Thoracic aorta (tissue), 2 donors: Measurements from ENCODE around the gene SELENOO. TPM values are rescaled to one million over a fixed set of nuclear protein-coding genes. Genes with fewer than 3 reads are reported as not detected.

Source experiments
- ATAC-seq: fragments of 150-250 bp; one replicate; pipeline ENCODE4 v1.8.0; 2017; ENCODE audit warnings: low read depth; ENCODE audit not compliant: insufficient number of reproducible peaks, low FRiP score
- DNase-seq: peaks from one replicate; pipeline ENCODE4 v3.0.0-alpha.2; 2020; ENCODE audit warnings: low spot score
- H3K27ac ChIP-seq, 2 donors: fragments of 200-600 bp; sonication (generic); 1 replicate in 1 of 2; 2 replicates in 1 of 2; pipeline ENCODE4 v1.5.1; 2016; ENCODE audit warnings: mild to moderate bottlenecking in 2 of 2, moderate library complexity in 2 of 2
- H3K27me3 ChIP-seq: fragments of 200-600 bp; sonication (generic); replicated peaks from 2 replicates; pipeline ENCODE4 v1.6.0; 2016; ENCODE audit warnings: mild to moderate bottlenecking; ENCODE audit not compliant: insufficient read depth
- H3K36me3 ChIP-seq: fragments of 200-600 bp; sonication (generic); one replicate; pipeline ENCODE4 v1.5.1; 2016
- H3K4me1 ChIP-seq, 2 donors: fragments of 200-600 bp; sonication (generic); 1 replicate in 1 of 2; 2 replicates in 1 of 2; pipeline versions ENCODE4 v1.5.1 to v1.6.0; 2016; ENCODE audit warnings: low read depth in 2 of 2, mild to moderate bottlenecking in 1 of 2; ENCODE audit not compliant: control insufficient read depth in 1 of 2
- H3K4me3 ChIP-seq: fragments of 200-600 bp; sonication (generic); 2 replicates; pipeline ENCODE4 v1.5.1; 2016; ENCODE audit warnings: mild to moderate bottlenecking
- H3K9me3 ChIP-seq: fragments of 200-600 bp; sonication (generic); 2 replicates; pipeline ENCODE4 v1.5.1; 2016
- CTCF ChIP-seq: fragments of 200-600 bp; sonication (generic); IDR thresholded peaks from one replicate; pipeline ENCODE4 v1.5.1; 2019; ENCODE audit warnings: antibody characterized with exemption
- total RNA-seq, 2 donors: library from RNA; depleted of rRNA; stranded (reverse); fragments of >200 nt; gene quantifications; one replicate each; pipeline versions ENCODE4 v1.1.0 to v1.2.3, GENCODE V29; 2016

SELENOO gene
- total RNA-seq, 2 donors from 2014 or later: 25.6 to 41.0 TPM

DNA sequence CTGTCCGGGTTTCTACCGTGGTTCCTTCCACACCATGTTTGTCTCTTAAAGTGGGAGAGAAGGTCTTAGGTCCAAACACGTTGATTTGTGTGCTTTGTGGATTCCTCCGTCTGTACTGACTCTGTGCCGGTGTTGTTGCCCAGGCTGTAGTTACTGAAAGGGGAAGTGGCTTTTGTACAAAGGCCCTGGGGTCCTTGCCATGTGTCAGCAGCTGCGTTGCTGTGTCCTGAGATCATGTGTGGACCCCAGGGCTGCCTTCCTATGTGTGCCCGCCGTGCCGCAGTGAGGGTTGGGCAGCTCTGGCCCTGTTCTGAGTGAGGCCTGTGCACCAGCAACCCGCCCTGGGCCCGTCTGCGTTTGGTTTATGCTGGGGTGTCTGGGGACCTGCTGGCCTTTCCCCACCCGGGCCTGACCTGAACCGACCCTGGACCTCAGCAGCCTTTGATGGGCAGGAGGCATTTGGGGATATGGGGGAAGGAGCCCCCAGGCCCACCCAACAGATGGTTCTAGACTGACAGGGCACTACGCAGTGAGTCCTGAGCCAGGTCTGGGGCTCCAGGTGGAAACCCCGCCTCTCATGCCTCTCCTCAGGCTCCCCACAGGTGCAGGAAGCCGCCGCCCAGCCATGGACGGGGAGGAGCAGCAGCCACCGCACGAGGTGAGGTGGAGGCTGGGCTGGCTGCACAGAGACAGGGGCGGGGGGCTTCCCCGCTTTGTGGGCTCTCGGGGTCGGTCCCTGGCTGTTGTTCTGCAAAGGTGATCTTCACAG lies 8.2 kb upstream of the SELENOO start:
- DNase-seq: no peak
- Histone ChIP-seq H3K27me3 (no peaks in the 10 kb centered on the region), H3K9me3 (no peaks in the 10 kb centered on the region), H3K4me3 (no peak overlapping the region), H3K4me1 (peaks cover 18 to 27% of the 10 kb centered on the region in 2 donors), H3K36me3 (peaks cover 8% of the 10 kb centered on the region), H3K27ac (no peak overlapping the region)
- no peak for TF ChIP-seq CTCF
- ATAC-seq: no peak

- TF ChIP-seq CTCF: no peak
- Histone ChIP-seq H3K27ac (no peak overlapping the region), H3K9me3 (no peaks in the 10 kb centered on the region), H3K27me3 (no peaks in the 10 kb centered on the region), H3K4me1 (peaks cover 18 to 27% of the 10 kb centered on the region in 2 donors), H3K36me3 (peaks cover 8% of the 10 kb centered on the region), H3K4me3 (no peak overlapping the region)
- DNase-seq: no peak
- no peak for ATAC-seq
Measured at GRCh38 chr22:50193621-50194020, 7.2 kb upstream of the SELENOO start.

GRCh38 chr22:50194037-50194805 lies 6.6 kb upstream of the SELENOO start:
- H3K4me3 ChIP-seq: no peak overlapping the region
- no peaks in the 10 kb centered on the region for H3K9me3 ChIP-seq
- peaks cover 16 to 26% of the 10 kb centered on the region in 2 donors for H3K4me1 ChIP-seq
- no peak for ATAC-seq
- H3K36me3 ChIP-seq: peaks cover 8% of the 10 kb centered on the region
- no peak for TF ChIP-seq CTCF
- DNase-seq: no peak
- H3K27ac ChIP-seq: no peak overlapping the region
- no peaks in the 10 kb centered on the region for H3K27me3 ChIP-seq

DNA sequence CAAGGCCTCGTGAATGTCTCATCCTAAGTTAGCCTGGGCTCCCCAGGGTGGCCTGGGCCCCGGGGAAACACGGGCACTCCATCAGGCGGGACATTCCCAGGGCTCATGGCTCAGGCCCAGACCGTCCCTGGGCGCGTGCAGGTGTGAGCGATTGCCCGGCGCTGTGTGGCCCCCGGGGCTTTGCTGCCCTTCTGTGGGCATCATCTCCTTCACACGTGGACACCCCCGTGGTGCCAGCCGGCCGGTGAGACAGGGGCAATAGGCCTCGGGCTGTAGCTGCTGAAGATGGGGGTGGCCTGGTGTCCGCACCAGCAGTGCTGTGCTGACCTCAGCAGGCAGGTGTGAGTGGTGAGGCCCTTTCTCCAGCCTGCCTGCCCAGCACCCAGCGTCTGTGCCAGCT lies 4.6 kb upstream of the SELENOO start:
- Histone ChIP-seq H3K27me3 (no peaks in the 10 kb centered on the region), H3K4me1 (peaks cover 6 to 15% of the 10 kb centered on the region in 2 donors), H3K9me3 (no peaks in the 10 kb centered on the region), H3K4me3 (no peak overlapping the region), H3K27ac (no peak overlapping the region), H3K36me3 (peaks cover 8% of the 10 kb centered on the region)
- ATAC-seq: no peak
- TF ChIP-seq CTCF: no peak
- no peak for DNase-seq

GRCh38 chr22:50197000-50197800 lies 3.6 kb upstream of the SELENOO start:
- no peak overlapping the region for H3K27ac ChIP-seq
- H3K27me3 ChIP-seq: no peaks in the 10 kb centered on the region
- H3K9me3 ChIP-seq: no peaks in the 10 kb centered on the region
- no peak overlapping the region for H3K4me3 ChIP-seq
- peaks cover 8% of the 10 kb centered on the region for H3K36me3 ChIP-seq
- no peak for TF ChIP-seq CTCF
- DNase-seq: no peak
- ATAC-seq: no peak
- peaks cover 11 to 22% of the 10 kb centered on the region in 2 donors for H3K4me1 ChIP-seq
